Stimulated activated CD8-positive, alpha-beta memory T cell treated with anti-CD3 and anti-CD28 coated beads, Interleukin-2, amount 100 ng/mL, for 48 hours (primary cell): ENCODE results near the gene PLXDC1.

Source experiments
- DNase-seq, 2 donors: peaks; one replicate each; pipeline ENCODE4 v3.0.0-alpha.2; 2020; ENCODE audit warnings: low read depth in 2 of 2

The PLXDC1 gene

DNA sequence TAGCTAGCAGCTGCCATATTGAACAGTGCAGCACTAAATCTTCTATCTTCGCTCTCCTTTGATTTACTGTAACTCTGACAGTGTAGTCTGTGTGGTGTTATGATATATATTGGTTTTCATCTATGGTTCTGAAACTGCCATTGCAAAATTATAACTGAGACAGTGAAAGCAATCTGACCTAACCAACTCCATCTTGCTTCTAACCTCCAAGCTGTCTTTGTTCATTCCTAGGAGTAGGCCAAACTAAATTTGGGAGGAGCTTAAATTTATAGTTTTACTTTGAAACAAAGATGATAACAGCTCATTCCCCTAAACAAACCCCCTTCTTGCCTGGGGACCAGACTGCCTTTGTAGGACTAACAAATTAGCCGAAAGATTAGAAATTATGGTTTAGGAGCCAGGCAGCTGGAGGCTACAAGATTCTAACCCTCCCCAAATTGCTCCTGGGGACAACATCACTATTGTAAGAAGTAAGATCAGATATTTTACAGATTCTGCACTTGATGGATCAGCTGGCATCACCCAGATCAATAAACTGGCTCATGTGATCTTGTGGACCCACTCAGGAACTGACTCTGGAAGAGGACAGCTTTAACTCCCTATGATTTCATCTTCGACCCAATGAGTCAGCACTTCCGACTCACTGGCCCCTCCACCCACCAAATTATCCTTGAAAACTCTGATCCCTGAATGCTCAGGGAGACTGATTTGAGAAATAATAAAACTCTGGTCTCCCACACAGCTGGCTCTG lies 137.2 kb downstream of the PLXDC1 start:
- DNase-seq, result no peak
